ENCODE data around the gene PTPRO.

GRCh38 chr12:15280930-15281329 lies 41.4 kb upstream of the PTPRO start:
- no peak for TF ChIP-seq ZZZ3 (IDR thresholded peaks at IDR 0.05; ENCODE audit: control insufficient read depth, insufficient read length, low read depth)
- TF ChIP-seq CTCF (IDR thresholded peaks at IDR 0.05 in 2 of 3, conservative IDR thresholded peaks at IDR 0.05 in 1 of 3; ENCODE audit: control insufficient read depth in 2 of 3, extremely low read depth in 1 of 3, insufficient read depth in 1 of 3, low read depth in 3 of 3, low read length in 3 of 3): no peak
- TF ChIP-seq CREB1 (IDR thresholded peaks at IDR 0.05; ENCODE audit: low read depth): no peak
- TF ChIP-seq EP300 (IDR thresholded peaks at IDR 0.05; ENCODE audit: borderline replicate concordance in 1 of 2, control insufficient read depth in 1 of 2, low read depth in 2 of 2, low read length in 2 of 2): no peak

Measured in GM12878 (cell line).